GM21528 (cell line): ENCODE data around the gene DPYSL3.

ENCODE experiments used
- ATAC-seq: cut with Tn5 transposase; IDR thresholded peaks from one replicate; pipeline ENCODE4 v1.9.1; 2021; ENCODE audit warnings: mild to moderate bottlenecking, moderate library complexity; ENCODE audit not compliant: unreplicated experiment, low FRiP score

The DPYSL3 gene

GRCh38 chr5:147479444-147479843 is 30.4 kb downstream of the DPYSL3 start:
- no peak for ATAC-seq

DNA sequence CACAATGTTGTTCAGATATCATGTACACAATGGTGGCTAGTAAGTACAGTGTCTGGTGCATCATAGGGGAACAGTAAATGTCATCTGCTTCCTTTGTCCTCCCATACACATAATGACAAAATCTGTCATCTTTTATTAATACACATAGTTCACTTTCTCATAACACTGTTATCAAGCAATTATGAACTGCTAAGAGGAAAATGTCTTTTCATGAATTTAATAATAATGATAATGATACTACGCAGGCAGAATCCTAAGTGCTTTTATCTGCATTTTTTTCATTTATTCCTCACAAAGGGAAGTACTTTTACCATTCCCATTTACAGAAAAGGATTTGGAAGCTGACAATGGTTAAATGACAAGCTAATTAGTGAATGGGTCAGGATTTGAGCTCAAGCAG is 35.7 kb downstream of the DPYSL3 start:
- ATAC-seq: no peak

GRCh38 chr5:147472664-147473475 is 37.0 kb downstream of the DPYSL3 start:
- ATAC-seq: no peak

GRCh38 chr5:147467973-147468508 is 41.8 kb downstream of the DPYSL3 start:
- ATAC-seq: no peak

GRCh38 chr5:147466360-147466980 is 43.4 kb downstream of the DPYSL3 start:
- no peak for ATAC-seq

GRCh38 chr5:147465747-147466146 is 44.1 kb downstream of the DPYSL3 start:
- no peak for ATAC-seq

GRCh38 chr5:147464211-147464610 is 45.7 kb downstream of the DPYSL3 start:
- no peak for ATAC-seq

DNA sequence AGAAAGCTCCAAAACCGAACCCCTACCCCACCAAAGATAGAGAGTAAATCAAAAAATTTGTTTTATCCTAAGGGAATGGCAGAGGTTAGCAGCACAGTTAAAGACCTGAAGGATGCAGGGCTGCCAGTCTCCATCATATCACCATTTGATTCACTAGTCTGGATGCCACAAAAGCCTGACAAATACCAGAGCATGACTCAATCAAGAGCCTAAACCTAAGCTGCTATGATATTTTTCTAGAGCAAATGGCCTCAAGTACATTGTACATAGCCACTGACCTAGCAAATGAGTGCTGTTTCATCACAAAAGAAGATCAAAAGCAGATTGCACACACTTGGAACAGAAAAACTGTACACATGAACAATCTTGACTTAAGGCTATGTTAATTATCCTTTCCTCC is 48.0 kb downstream of the DPYSL3 start:
- ATAC-seq: no peak

DNA sequence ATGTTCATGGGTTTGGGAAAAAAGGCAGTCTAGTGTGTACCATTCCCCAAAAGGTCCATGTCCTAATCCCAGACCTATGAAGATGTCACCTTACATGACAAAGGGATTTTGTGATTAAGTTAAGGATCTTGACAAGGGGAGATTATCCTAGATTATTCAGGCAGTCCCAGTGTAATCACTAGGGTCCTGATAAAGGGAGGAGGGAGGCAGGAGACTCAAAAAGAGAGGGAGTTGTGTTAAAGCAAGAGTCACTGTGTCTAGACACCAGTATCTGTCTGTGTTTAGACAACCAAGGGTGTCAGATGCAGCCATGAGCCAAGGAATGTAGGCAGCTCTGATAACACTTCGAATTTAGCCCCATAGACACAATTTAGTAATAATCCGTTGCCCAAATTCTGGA is 49.5 kb downstream of the DPYSL3 start:
- no peak for ATAC-seq

DNA sequence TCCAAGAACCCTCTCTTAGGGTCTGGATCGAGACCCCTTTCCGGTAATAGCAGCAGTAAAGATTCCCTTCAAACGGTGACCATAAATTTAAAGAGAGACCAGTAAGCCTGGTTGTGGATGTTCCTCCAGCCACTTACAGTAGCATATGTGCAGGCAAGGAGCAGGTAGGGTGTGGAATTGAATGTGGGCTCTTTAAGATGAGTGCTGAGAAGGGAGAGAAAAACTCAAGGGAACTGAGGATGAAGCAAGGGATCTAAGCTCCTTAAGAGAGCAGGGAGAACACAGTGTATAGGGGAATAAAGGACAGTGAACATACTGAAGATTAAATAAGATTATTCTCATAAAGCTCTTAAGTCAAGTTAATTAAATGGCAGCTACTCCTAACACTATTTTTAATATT is 51.3 kb downstream of the DPYSL3 start:
- ATAC-seq: no peak

GRCh38 chr5:147455822-147456450 is 53.9 kb downstream of the DPYSL3 start:
- ATAC-seq: no peak

DNA sequence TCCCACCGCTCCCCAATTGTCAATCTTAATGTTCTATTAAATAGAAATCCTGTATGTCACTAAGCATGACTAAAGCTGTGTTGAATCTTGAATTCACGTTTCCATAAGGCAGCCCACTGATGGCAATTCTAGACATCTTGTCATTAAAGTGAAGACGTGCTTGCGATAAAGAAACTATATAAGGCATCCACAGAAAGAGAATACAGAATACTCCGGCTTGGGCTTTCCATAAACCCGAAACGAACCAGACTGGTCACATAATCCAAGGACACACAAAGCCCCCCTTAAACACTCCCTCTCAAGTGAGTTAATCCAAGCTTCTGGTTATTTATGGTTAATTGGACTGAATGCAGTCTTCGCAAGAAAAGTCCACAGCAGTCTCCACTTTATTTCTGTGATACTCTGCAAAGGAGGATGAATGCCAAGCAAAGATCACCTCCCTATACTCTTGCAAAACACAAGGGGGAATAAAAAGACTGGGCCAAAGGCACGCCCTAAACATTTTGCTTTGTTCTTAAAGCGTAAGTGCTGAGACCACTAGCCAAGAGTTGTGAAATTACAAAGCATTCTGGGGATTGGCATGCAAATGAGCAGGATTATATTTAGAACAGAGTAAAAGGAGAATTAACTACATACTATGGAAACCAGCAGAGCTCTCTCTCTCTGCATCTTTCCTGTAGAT is 54.7 kb downstream of the DPYSL3 start:
- ATAC-seq: no peak

DNA sequence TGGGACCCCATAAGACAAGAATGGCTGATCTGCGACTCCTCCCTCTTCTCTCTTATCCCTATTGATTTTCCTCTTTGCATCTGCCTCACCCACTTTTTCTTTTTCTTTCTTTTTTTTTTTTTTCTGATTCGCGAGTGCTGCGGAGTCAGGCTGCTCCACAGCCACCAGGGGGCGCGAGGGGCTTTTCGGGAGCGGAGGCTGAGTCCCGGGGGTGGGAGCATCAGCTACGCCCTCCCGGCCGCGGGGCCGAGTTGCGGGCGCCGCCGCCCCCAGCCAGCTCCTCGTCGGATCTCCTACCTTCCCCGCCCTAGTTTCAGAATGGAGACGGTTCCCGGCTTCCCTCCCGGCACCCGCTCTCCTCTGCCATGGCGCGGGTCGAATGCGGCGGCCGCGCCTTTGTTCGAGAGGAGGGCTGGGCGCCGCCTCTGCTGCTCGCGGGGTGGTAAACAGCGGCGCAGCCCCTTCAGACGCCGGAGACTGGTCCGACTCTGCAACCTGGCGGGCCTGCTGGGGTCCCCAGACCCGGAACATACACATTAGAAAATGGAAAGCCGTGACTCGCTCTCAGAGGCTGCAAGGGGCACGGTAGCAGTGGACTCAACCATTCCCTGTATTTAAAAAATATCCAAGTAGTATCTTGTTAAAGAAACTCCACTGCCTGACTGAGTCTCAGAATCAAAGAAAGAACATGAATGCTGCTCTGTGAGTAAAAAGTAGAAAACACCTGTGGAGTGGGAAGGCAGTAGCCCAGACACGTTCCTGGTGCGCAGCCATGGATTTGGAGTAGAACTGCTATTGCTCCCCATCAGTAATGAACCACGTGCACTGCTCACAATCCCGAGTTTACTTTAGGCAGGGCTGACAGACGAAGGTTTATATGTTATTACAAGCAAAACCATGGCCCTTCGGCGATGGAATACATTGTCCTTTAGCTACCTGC is 55.7 kb downstream of the DPYSL3 start:
- peak; percentile 91 for ATAC-seq

GRCh38 chr5:147452165-147452811 is 57.6 kb downstream of the DPYSL3 start:
- no peak for ATAC-seq

GRCh38 chr5:147451193-147451592 is 58.7 kb downstream of the DPYSL3 start:
- ATAC-seq: no peak

DNA sequence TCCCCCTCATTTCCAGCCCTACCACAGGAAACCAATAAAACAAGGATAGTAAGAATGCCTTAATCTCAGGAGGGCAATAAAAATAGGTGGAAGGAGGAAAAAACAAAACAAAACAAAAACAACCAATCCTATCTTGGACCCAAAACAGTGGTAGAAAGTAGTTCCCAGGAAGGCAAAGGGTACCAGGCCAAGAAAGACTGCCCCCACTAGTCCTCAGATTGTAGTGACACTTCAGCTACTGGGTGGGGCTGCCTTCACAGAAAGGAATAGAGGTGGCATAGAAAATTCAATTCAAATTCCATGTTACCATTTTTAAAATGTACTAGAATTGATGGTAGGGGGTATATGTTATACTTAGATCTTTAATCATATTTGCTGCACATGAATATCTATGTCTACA is 59.3 kb downstream of the DPYSL3 start:
- no peak for ATAC-seq

DNA sequence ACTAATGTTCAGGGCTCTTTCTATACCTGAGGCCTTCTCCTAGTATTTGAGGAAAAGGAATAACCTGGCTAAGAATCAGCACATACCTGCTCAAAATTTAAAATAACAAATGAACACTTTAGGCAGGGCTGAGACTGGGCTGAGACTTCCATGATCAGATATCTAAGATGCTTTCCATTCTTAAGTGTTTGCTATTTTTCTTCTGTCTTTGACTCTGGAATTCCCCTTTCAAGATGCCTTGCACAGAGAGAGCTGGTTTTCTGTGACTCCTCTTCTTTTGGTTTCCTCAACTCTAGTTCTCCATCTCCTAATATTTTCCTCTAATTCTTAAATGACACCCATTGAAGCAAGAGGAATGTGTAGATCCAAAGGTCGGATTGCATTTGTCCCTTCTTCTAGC is 61.1 kb downstream of the DPYSL3 start:
- no peak for ATAC-seq

GRCh38 chr5:147446523-147446922 is 63.3 kb downstream of the DPYSL3 start:
- ATAC-seq: no peak

DNA sequence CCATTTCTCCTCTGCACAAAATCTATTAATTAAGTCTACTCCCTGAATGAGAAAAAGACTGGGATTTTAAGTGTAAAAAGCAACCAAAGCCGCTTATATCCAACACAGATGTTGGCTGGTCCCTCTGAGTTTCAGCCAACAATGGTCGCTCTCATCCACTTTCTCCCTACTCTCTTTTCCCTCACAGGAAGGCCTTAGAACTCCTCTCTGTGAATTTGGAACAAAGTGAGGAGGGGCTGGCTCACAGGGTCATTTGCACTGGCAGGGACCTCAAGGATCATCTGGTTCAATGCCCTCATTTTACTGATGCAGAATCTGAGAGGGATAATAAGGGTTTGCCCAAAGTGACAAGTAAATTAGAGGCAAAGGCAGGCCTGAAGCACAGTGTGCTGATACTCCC is 64.0 kb downstream of the DPYSL3 start:
- ATAC-seq: no peak
